Mucosa of descending colon (tissue), 3 donors: ENCODE results near the gene ITGA4. TPM values are rescaled to one million over a fixed set of nuclear protein-coding genes. Genes with fewer than 3 reads are reported as not detected.

Experiments used
- ATAC-seq: fragments of 200-7000 bp; cut with Tn5 transposase; one replicate; pipeline ENCODE4 v1.9.1; 2020; ENCODE audit warnings: mild to moderate bottlenecking, moderate library complexity
- DNase-seq, 3 donors: peaks; one replicate each; pipeline ENCODE4 v3.0.0-alpha.2; 2020
- H3K36me3 ChIP-seq: fragments of 200-600 bp; one replicate; pipeline ENCODE4 v1.8.0; 2021; ENCODE audit warnings: low read depth, mild to moderate bottlenecking
- H3K4me1 ChIP-seq: fragments of 200-600 bp; one replicate; pipeline ENCODE4 v1.8.0; 2021; ENCODE audit warnings: low read depth, mild to moderate bottlenecking
- H3K4me3 ChIP-seq: fragments of 200-600 bp; one replicate; pipeline ENCODE4 v1.8.0; 2021; ENCODE audit warnings: mild to moderate bottlenecking
- H3K9me3 ChIP-seq: fragments of 200-600 bp; one replicate; pipeline ENCODE4 v1.8.0; 2021; ENCODE audit warnings: mild to moderate bottlenecking
- intact Hi-C, 2 donors: fragments of 100-400 bp; cut with DNase I in 1 of 2; cut with micrococcal nuclease in 1 of 2; formaldehyde crosslinking; loops; one replicate each; pipeline versions ENCODE4 v1.11.0 to v1.11.1; 2022; cut with DNase I, micrococcal nuclease
- total RNA-seq, 3 donors: library from RNA; stranded (reverse); fragmentation: NEBNext Ultra II Directional in 2 of 3; extraction: Animal tissue kit (Norgen Biotek cat#: 25700) in 2 of 3; gene quantifications; one replicate each; pipeline versions ENCODE4 v1.2.1 to v1.2.4, GENCODE V29; 2021 to 2023
- TF ChIP-seq, protein P1 (sequence below): fragments of 200-600 bp; IDR thresholded peaks from one replicate; pipeline ENCODE4 v1.8.0; 2022; ENCODE audit warnings: antibody characterized with exemption, mild to moderate bottlenecking
- donor health status: DM: no; HTN: no; CAD: no; lungs with moderate emphysema.
- donor health status: DM: no; HTN: no; CAD: no.
- donor health status: DM: no; HTN: yes; CAD: no.

Gene ITGA4
- total RNA-seq, 3 donors from 2014 or later = 6.8 to 13.4 (median 11.6) TPM

DNA sequence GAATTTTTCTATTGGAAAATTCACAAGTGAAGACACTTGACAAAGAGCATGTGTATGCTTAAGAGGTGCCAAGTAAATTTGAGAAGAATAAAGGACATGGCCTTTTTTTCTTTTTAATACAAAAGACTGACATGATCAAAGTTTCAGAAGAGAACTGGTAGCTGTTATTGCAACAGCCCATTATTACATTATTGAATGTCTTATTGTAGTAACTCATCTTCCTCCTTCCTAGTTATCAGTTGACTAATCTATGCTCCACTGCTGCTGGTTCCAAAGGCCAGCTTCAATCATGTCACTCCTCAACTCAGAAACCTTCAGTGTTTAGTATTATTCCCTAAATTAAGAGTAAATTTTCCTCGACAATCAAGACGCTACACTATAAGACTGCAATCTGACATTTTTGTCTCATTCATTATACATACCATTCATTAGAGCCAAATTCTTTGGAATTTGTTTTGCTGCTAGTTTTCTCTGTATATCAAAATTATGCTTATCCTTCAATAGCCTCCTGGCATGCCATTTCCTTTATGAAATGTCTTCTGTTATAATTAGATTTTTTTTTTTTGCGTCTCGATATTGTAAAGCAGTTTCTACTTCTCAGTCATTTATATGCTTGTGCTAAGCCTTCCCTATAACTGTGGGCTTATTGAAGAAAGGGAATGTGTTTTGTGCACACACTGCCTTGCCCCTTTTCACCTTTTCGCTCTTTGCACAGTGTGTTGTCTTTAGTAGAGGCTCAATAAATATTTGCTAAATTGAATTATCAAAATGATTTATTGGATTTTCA lies 27.9 kb downstream of the ITGA4 start:
- H3K4me3 ChIP-seq = no peak overlapping the region
- intact Hi-C loops = no loop called here
- H3K4me1 ChIP-seq = no peaks in the 10 kb centered on the region
- ATAC-seq = no peak
- no peaks in the 10 kb centered on the region for H3K36me3 ChIP-seq
- no peaks in the 10 kb centered on the region for H3K9me3 ChIP-seq
- TF ChIP-seq, protein P1, sequence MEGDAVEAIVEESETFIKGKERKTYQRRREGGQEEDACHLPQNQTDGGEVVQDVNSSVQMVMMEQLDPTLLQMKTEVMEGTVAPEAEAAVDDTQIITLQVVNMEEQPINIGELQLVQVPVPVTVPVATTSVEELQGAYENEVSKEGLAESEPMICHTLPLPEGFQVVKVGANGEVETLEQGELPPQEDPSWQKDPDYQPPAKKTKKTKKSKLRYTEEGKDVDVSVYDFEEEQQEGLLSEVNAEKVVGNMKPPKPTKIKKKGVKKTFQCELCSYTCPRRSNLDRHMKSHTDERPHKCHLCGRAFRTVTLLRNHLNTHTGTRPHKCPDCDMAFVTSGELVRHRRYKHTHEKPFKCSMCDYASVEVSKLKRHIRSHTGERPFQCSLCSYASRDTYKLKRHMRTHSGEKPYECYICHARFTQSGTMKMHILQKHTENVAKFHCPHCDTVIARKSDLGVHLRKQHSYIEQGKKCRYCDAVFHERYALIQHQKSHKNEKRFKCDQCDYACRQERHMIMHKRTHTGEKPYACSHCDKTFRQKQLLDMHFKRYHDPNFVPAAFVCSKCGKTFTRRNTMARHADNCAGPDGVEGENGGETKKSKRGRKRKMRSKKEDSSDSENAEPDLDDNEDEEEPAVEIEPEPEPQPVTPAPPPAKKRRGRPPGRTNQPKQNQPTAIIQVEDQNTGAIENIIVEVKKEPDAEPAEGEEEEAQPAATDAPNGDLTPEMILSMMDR = no peak
- no peak for DNase-seq

DNA sequence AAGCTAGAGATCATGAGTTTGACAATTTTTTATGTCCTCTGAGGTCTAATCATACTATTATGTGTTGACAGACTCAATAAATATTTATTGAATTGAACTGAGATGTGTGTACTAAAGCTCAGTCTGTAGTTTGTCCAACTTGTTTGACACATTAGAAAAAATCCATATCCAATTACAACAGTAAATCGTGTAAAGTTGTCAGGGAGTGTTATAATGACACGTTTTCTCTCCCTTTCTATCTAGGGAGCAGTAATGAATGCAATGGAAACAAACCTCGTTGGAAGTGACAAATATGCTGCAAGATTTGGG lies 28.4 kb downstream of the ITGA4 start:
- Histone ChIP-seq H3K4me3 (no peak overlapping the region), H3K4me1 (no peaks in the 10 kb centered on the region), H3K9me3 (no peaks in the 10 kb centered on the region), H3K36me3 (no peaks in the 10 kb centered on the region)
- no peak for ATAC-seq
- no peak for DNase-seq
- intact Hi-C loops = no loop called here
- TF ChIP-seq, protein P1 = no peak

DNA sequence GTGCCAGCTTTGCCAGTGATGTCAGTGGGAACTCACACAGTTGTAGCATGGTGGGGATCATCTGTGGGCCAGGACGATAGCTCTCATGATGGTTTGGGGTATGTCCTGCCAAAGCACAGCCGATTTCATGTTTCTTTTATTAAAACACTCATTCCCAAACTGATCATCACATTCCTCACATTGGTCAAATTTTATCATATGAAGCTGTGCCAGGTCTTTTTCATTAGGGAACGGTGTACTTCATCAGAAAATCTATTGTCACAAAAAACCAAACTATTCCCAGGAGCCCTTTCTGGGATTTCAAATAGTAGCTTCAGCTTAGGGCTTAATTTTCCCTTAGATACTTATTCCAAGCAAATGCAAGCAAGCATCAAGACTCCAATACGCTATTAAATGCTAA lies 42.0 kb downstream of the ITGA4 start:
- ATAC-seq (no peak), DNase-seq (no peak)
- Histone ChIP-seq H3K4me3 (no peak overlapping the region), H3K4me1 (no peaks in the 10 kb centered on the region), H3K9me3 (no peaks in the 10 kb centered on the region), H3K36me3 (no peaks in the 10 kb centered on the region)
- intact Hi-C loops = no loop called here
- TF ChIP-seq, protein P1 = no peak

DNA sequence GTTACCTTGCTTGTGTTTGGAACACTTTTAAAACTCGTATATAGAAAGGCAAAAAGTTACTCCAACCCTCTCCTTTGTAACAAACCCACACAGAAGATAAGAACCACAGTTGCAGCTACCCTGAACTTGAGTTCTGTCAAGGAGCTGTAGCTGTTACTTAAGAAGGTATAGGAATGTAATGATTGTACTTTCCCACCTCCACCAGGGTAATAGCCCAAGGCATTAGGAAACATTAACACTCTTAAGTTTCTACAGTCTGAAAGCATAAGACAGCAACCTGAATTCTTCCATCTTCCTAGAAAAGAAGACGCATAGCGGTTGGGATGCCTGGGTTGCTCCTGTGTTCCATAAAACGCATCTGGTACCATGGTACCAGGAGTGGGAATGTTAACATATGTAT lies 43.0 kb downstream of the ITGA4 start:
- H3K4me3 ChIP-seq = no peak overlapping the region
- TF ChIP-seq, protein P1 = no peak
- ATAC-seq = no peak

DNA sequence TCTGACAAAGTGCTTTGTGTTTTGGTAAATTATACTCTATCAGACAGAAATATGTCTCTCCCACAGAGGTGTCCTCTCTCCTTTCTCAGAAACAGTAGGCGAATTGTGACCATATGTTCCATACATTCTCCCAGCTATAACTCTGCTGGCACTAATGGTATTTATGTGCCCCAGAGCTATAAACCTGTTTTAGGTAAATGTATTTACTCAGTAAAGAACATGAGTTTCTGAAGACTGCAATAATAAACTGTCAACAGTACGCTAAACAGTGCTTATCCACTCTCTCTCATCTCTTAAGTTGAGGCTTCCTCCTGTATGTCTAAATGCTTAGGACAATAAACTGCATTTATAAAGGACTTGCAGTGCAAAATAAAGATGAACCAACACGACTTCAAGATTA lies 58.5 kb downstream of the ITGA4 start:
- no peaks in the 10 kb centered on the region for H3K36me3 ChIP-seq
- no peaks in the 10 kb centered on the region for H3K4me1 ChIP-seq
- no peak for ATAC-seq
- TF ChIP-seq, protein P1 = no peak
- no peak overlapping the region for H3K4me3 ChIP-seq
- intact Hi-C loops = no loop called here
- no peak for DNase-seq
- H3K9me3 ChIP-seq = no peaks in the 10 kb centered on the region

More for the DNA sequence above, 43.0 kb downstream of the ITGA4 start:
- Histone ChIP-seq H3K9me3 (no peaks in the 10 kb centered on the region), H3K4me1 (no peaks in the 10 kb centered on the region), H3K36me3 (no peaks in the 10 kb centered on the region)
- no peak for DNase-seq
- intact Hi-C loops = no loop called here

DNA sequence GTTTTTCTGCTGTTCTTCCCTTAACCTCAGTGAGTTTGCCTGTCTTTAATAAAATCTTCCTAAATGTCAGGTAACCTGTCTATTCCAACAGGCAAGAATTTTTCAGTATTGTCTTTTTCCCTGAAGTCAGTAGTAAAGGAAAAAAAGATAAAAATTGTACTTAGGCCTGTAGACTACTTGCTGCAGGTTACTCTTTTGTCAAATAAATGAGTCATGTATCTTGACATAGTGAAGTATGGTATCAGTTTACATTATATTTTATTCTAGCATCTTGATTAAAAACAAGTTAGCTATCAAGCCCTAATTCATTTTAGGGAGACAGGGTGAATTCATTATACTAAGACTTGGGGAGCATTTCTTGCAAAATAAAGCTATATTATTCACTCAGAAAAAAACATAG lies 59.8 kb downstream of the ITGA4 start:
- ATAC-seq (no peak), DNase-seq (no peak)
- Histone ChIP-seq H3K36me3 (no peaks in the 10 kb centered on the region), H3K4me1 (no peaks in the 10 kb centered on the region), H3K4me3 (no peak overlapping the region), H3K9me3 (no peaks in the 10 kb centered on the region)
- TF ChIP-seq, protein P1 = no peak
- intact Hi-C loops = no loop called here
